ENCODE data around the gene TACSTD2.
"Not testable (repeated sequence)": the region's sequence is repeated elsewhere in the genome, so short reads cannot be mapped to it uniquely, and the experiment has no call there.

TACSTD2 gene

GRCh38 chr1:58561633-58562032, 15.4 kb downstream of the TACSTD2 start:
- Histone ChIP-seq H4K20me1 (ENCODE audit: insufficient read depth, low read length) (no peaks in the 10 kb centered on the region), H3K4me2 (ENCODE audit: insufficient read depth, low read length) (no peak overlapping the region), H3K36me3 (ENCODE audit: insufficient read depth, low read length) (no peaks in the 10 kb centered on the region), H3K27me3 (ENCODE audit: insufficient read depth, low read length, poor library complexity) (peaks cover 6% of the 10 kb centered on the region), H3K79me2 (ENCODE audit: insufficient read depth, low read length) (no peaks in the 10 kb centered on the region), H2AFZ (ENCODE audit: low read depth, low read length) (no peak overlapping the region), H3K4me1 (ENCODE audit: insufficient read depth, low read length) (no peaks in the 10 kb centered on the region), H3K9ac (ENCODE audit: low read depth, low read length) (no peak overlapping the region), H3K9me3 (ENCODE audit: insufficient read depth, low read length, severe bottlenecking) (no peaks in the 10 kb centered on the region), H3K4me3 (ENCODE audit: low read depth in 1 of 2, low read length in 2 of 2) (no peak overlapping the region), H3K27ac (ENCODE audit: low read length) (no peak overlapping the region)
- DNase-seq (no peak), ATAC-seq (ENCODE audit: insufficient read depth, low read depth) (no peak)
- TF ChIP-seq CTCF (IDR thresholded peaks at IDR 0.05; ENCODE audit: borderline replicate concordance, extremely low read depth, low read length, poor library complexity, severe bottlenecking), result no peak
- TF ChIP-seq EZH2 (IDR thresholded peaks at IDR 0.05; ENCODE audit: borderline replicate concordance, low read depth, low read length, severe bottlenecking), result no peak

- Histone ChIP-seq H3K36me3 (ENCODE audit: insufficient read depth, low read length) (no peaks in the 10 kb centered on the region), H3K4me2 (ENCODE audit: insufficient read depth, low read length) (no peak overlapping the region), H4K20me1 (ENCODE audit: insufficient read depth, low read length) (no peaks in the 10 kb centered on the region), H3K9me3 (ENCODE audit: insufficient read depth, low read length, severe bottlenecking) (no peaks in the 10 kb centered on the region), H3K4me1 (ENCODE audit: insufficient read depth, low read length) (no peaks in the 10 kb centered on the region), H3K27me3 (ENCODE audit: insufficient read depth, low read length, poor library complexity) (peaks cover 7% of the 10 kb centered on the region), H3K27ac (ENCODE audit: low read length) (no peak overlapping the region), H3K9ac (ENCODE audit: low read depth, low read length) (no peak overlapping the region), H3K79me2 (ENCODE audit: insufficient read depth, low read length) (no peaks in the 10 kb centered on the region), H3K4me3 (ENCODE audit: low read depth in 1 of 2, low read length in 2 of 2) (no peak overlapping the region), H2AFZ (ENCODE audit: low read depth, low read length) (no peak overlapping the region; the same call in 1 of the 2 replicates)
- no peak for ATAC-seq (ENCODE audit: insufficient read depth, low read depth)
- no peak for TF ChIP-seq EZH2 (IDR thresholded peaks at IDR 0.05; ENCODE audit: borderline replicate concordance, low read depth, low read length, severe bottlenecking)
- no peak for TF ChIP-seq CTCF (IDR thresholded peaks at IDR 0.05; ENCODE audit: borderline replicate concordance, extremely low read depth, low read length, poor library complexity, severe bottlenecking)
- no peak for DNase-seq
Measured at GRCh38 chr1:58555393-58555792, 21.7 kb downstream of the TACSTD2 start.

GRCh38 chr1:58551186-58552140, 25.6 kb downstream of the TACSTD2 start:
- DNase-seq (no peak), ATAC-seq (ENCODE audit: insufficient read depth, low read depth) (no peak; the same call in 2 of the 3 replicates)
- no peaks in the 10 kb centered on the region for H3K79me2 ChIP-seq (ENCODE audit: insufficient read depth, low read length)
- H2AFZ ChIP-seq (ENCODE audit: low read depth, low read length), result no peak overlapping the region
- H3K4me3 ChIP-seq (ENCODE audit: low read depth in 1 of 2, low read length in 2 of 2), result no peak overlapping the region
- no peak overlapping the region for H3K9ac ChIP-seq (ENCODE audit: low read depth, low read length)
- TF ChIP-seq CTCF (IDR thresholded peaks at IDR 0.05; ENCODE audit: borderline replicate concordance, extremely low read depth, low read length, poor library complexity, severe bottlenecking) (no peak), EZH2 (IDR thresholded peaks at IDR 0.05; ENCODE audit: borderline replicate concordance, low read depth, low read length, severe bottlenecking) (no peak)
- H3K27me3 ChIP-seq (ENCODE audit: insufficient read depth, low read length, poor library complexity), result peaks cover 4% of the 10 kb centered on the region
- H3K27ac ChIP-seq (ENCODE audit: low read length), result no peak overlapping the region
- no peaks in the 10 kb centered on the region for H4K20me1 ChIP-seq (ENCODE audit: insufficient read depth, low read length)
- no peaks in the 10 kb centered on the region for H3K9me3 ChIP-seq (ENCODE audit: insufficient read depth, low read length, severe bottlenecking)
- peaks cover 10% of the 10 kb centered on the region for H3K4me1 ChIP-seq (ENCODE audit: insufficient read depth, low read length)
- no peaks in the 10 kb centered on the region for H3K36me3 ChIP-seq (ENCODE audit: insufficient read depth, low read length)
- no peak overlapping the region for H3K4me2 ChIP-seq (ENCODE audit: insufficient read depth, low read length)

- H3K4me2 ChIP-seq (ENCODE audit: insufficient read depth, low read length); H3K36me3 ChIP-seq (ENCODE audit: insufficient read depth, low read length); DNase-seq: not testable (repeated sequence)
Measured at GRCh38 chr1:58549291-58549690, 27.8 kb downstream of the TACSTD2 start.

More at GRCh38 chr1:58549291-58549690, 27.8 kb downstream of the TACSTD2 start:
- not testable (repeated sequence) for H2AFZ ChIP-seq (ENCODE audit: low read depth, low read length); H3K27ac ChIP-seq (ENCODE audit: low read length); H3K9me3 ChIP-seq (ENCODE audit: insufficient read depth, low read length, severe bottlenecking); H3K4me3 ChIP-seq (ENCODE audit: low read depth in 1 of 2, low read length in 2 of 2); H4K20me1 ChIP-seq (ENCODE audit: insufficient read depth, low read length); ATAC-seq (ENCODE audit: insufficient read depth, low read depth); H3K9ac ChIP-seq (ENCODE audit: low read depth, low read length); H3K27me3 ChIP-seq (ENCODE audit: insufficient read depth, low read length, poor library complexity)
- Histone ChIP-seq H3K79me2 (ENCODE audit: insufficient read depth, low read length) (peaks cover 14% of the 10 kb centered on the region), H3K4me1 (ENCODE audit: insufficient read depth, low read length) (peaks cover 21% of the 10 kb centered on the region)
